CD4-positive, alpha-beta T cell treated with Interleukin-2 at 100 ng/mL for 4 hours (primary cell): ENCODE measurements around the gene TMEM184B.

Experiments used
- DNase-seq: peaks from one replicate; pipeline ENCODE4 v3.0.0-alpha.2; 2020; ENCODE audit warnings: low spot score

Gene TMEM184B

DNA sequence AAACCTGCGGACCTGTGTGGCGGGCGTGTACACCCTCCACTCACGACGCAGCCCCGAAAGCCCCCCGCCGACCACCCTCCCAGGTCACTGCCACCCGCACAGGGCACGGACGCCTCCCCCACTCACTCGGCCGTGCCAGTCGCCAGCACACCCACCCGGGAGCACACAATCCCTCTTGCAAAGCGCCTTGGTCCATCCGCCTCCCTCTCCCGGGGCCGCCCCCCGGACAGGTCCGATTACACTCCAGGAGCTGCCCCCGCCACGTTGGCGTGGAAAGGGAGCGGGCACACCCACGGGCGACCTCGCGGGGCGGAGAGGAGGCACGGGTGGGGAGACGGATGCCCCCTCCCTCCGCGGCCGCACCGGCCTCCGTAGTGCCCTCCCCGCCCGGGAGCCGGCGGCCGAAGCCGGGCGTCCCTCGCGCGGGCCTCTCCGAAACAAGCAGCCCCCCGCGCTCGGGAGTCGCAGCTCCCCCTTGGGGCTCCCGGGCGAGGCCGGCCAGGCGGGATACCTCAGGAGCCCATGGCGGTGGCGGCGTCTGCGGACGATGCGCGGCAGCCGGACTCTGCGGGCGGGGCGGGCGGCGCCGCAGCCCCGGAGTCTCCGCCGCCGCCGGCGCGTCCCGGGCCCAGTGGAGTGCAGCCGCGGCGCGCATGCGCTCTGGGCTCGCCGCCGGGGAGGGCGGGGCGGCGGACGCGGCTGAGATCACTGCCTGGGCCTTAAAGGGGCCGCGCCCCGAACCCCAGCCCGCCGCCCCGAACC lies at the start of gene TMEM184B:
TSS of gene TMEM184B (minus strand) at position 638 of the 762 bp plus-strand sequence. CDS start 25,049 bp downstream, outside the sequence.
- DNase-seq: peak; percentile 81

GRCh38 chr22:38320605-38321402 lies 48.0 kb upstream of the TMEM184B start:
- no peak for DNase-seq

DNA sequence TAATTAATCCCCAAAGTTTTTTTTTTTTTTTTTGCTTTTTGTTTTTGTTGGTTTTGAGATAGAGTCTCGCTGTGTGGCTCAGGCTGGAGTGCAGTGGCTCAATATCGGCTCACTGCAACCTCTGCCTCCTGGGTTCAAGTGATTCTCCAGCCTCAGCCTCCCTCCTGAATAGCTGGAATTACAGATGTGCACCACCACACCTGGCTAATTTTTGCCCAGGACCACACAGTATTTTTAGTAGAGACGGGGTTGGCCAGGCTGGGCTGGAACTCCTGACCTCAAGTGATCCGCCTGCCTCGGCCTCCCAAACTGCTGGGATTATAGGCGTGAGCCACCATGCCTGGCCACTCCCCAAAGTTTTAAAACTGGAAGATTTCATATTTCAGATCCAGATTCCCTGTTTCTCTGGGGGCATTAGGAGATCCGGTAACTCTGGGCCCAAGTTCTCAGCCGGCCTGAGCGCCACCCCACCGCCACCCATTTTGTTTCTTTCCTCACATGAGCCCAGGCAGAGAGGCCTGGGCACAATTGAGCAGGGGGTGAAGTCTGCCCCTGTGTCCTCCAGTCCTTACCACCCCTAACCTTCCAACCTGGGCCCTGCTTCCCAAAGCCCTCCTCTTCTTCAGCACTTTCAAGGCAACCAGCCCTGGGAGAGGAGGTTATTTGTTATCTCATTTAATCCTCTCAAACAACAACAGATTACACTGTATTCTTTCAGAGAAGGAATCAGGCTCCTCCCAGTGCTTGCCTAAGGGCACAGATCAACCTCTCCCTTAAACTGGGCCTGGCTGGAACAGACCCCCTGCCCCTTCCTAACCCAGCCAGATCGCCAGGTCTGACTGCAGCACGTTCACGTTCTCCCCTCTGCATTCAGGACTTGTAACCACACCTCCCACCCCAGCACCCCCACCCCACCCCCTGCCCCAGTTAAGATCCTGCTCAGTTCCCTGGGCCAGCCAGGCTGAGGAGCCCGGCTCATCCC lies 46.3 kb upstream of the TMEM184B start:
- no peak for DNase-seq

- no peak for DNase-seq
These were observed 45.3 kb upstream of the TMEM184B start for GRCh38 chr22:38317995-38318715.

GRCh38 chr22:38317122-38317994 lies 44.5 kb upstream of the TMEM184B start, which contains the start of gene CSNK1E:
Gene CSNK1E (minus strand): TSS chr22:38317433. CDS start chr22:38314157, 3,276 bp downstream.
- peak; percentile 73 for DNase-seq

GRCh38 chr22:38316364-38317121 lies 43.7 kb upstream of the TMEM184B start:
- DNase-seq: peak; percentile 53

DNA sequence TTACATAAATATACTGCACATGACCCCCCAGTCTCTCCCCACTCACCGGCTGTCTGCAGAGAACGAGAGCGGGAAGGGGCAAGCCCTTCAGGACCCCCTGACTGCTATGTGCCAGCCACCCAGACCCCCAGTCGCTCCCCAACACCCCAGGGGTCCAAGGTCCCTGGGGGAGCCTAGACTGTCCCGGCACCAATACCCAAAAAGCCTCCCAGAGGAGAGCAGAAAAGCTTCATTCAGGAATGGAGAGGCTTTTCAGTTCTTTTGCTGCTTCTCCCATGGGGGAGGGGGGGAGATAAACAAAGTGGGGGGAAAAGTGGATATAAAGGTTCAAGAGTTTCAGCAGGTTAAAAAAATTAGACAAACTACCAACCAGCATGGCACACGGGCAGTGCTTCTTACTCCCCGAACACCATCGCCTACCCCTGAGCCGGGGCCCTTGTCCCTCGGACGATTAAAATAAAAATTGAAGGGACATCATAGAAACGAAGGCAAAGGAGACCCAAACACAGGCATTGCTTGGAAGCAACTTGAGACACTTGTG lies 43.1 kb upstream of the TMEM184B start:
- DNase-seq: no peak

DNA sequence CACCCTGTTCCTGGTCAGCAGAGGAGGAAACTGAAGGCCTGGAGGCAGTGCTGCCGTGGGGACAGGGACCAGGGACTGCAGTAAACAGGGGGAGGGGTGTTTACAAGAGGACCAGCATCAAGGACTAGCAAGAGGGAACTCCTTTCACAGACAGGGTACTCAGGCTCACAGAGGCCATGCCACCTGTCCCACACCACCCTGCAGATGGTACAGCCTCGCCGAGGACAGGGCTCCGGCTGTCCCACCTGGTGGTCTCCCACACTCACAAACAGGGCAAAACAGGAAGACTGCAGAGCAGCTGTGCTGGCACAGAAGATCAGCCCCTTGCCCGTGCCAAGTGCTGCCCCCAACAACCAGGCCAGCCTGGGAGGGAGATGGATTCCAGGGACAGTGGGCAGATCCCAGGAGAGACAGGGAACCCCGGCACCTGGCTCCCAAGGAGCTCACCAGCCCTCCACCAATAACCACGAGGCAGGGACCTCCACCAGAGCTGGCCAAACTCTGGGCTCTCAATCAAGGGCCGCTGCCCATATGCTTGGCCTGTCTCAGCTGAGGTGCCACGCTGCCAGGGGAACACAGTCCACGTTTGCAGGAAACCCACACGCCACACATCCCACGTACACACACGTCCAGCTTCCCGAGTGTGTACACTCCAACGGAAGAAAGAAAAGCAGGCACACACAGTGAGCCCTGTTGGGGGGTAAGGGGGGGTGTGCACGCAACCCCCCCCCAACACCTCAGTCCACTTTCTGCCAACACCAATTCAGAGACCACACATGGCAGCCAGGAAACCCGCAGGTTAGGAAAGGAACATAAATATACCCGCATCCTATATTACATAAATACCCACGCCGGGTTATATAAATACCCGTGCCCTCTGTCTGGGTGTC lies 42.4 kb upstream of the TMEM184B start:
- no peak for DNase-seq

DNA sequence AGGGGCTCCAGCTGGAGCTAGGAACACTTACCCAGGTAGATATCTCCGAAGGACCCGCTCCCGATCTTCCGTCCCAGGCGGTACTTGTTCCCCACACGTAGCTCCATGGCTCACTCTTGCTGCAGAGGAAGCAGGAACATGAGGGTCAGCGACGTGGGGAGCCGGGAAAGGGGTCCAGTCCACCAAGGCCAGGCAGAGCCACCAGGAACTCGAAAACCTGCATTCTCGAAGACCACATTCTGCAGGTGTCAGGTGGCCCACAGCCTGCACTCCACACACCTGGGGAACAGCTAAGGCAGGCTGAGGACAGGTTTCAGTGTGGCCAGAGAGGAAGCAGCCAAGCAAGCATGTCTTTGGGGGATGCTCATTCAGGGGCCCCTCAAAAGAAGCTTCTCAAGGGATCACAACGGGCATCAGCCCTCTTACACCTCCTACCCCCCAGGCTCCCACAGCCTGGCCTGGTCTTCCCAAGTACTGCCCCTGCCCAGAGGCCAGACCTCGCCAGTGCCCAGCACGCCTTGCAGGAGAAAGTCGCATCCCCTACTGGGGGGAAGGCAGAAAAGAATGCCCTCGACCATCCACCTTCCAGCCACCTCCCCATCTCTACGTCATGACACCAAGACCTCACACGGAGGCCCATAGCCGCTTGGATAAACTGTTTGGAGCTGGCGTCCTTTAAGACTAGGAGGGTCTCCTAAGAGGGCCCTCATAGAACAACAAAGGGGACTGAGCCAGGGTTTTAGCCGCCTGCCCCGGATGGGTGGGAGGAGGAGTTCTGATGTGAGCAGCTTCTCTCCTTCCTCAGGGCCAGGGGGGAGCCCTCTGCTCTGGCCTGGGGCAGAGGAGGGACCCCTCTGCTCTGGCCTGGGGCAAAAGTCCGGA lies 41.5 kb upstream of the TMEM184B start:
- DNase-seq: no peak

GRCh38 chr22:38313384-38313955 lies 40.7 kb upstream of the TMEM184B start:
- peak; percentile 16 for DNase-seq

- no peak for DNase-seq
These were observed 39.5 kb upstream of the TMEM184B start for GRCh38 chr22:38312261-38312800.

DNA sequence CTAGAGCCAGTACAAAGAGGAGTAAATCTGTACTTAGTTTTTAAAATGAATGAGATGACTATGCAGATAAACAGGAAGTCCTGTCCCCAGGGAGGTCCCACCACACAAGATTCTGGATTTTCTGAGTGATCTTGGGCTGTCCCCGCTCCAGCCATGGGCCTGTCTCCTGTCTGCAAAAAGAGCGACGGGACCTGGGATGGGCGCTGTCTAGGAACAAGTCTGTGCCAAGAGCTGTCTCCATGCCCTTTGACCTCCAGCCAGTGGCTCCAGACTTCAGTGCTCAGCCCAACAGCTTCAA lies 38.5 kb upstream of the TMEM184B start:
- DNase-seq: no peak

GRCh38 chr22:38310518-38311322 lies 37.9 kb upstream of the TMEM184B start:
- DNase-seq: no peak

- no peak for DNase-seq
These were observed 37.1 kb upstream of the TMEM184B start for GRCh38 chr22:38309614-38310517.
